GM12892 (cell line): ENCODE measurements around the gene DNAJB11.

Experiments used
- POLR2A ChIP-seq: IDR thresholded peaks from 2 replicates; pipeline ENCODE4 v1.6.1; 2011; ENCODE audit warnings: low read depth, low read length, control low read depth
- POLR2AphosphoS5 ChIP-seq: IDR thresholded peaks from 2 replicates; pipeline ENCODE4 v1.6.1; 2011; ENCODE audit warnings: low read depth, low read length, control low read depth

- no peak for TF ChIP-seq POLR2AphosphoS5
- TF ChIP-seq POLR2A: no peak
Measured at GRCh38 chr3:186571644-186572013, 1.1 kb downstream of the DNAJB11 start.
